ENCODE measurements around the gene TRAF3. TPM values are rescaled to one million over a fixed set of nuclear protein-coding genes. Genes with fewer than 3 reads are reported as not detected.
"Not testable (repeated sequence)": the region's sequence is repeated elsewhere in the genome, so short reads cannot be mapped to it uniquely, and the experiment has no call there.

TRAF3 gene
- total RNA-seq, 1 experiment from 2014 or later: 14.0 TPM

- no peaks in the 10 kb centered on the region for H3K4me1 ChIP-seq
- no peaks in the 10 kb centered on the region for H3K9me3 ChIP-seq (replicated peaks)
- no peak overlapping the region for H3K27ac ChIP-seq
- no peaks in the 10 kb centered on the region for H3K36me3 ChIP-seq
- no peak overlapping the region for H3K4me3 ChIP-seq
- DNase-seq: no peak
- no peaks in the 10 kb centered on the region for H3K27me3 ChIP-seq
Observed at GRCh38 chr14:102920998-102921304, 143.7 kb downstream of the TRAF3 start.

GRCh38 chr14:102922490-102923200, 145.4 kb downstream of the TRAF3 start, which contains the start of gene AMN:
Gene AMN (plus strand): TSS chr14:102922663. CDS start chr14:102922689, 26 bp downstream.
- Histone ChIP-seq H3K4me3 (no peak within 1 kb of the TSS), H3K27me3 (no peaks in the 10 kb centered on the region), H3K27ac (no peak within 1 kb of the TSS), H3K36me3 (no peaks in the 10 kb centered on the region), H3K9me3 (replicated peaks) (no peaks in the 10 kb centered on the region), H3K4me1 (no peaks in the 10 kb centered on the region)
- no peak for DNase-seq

DNA sequence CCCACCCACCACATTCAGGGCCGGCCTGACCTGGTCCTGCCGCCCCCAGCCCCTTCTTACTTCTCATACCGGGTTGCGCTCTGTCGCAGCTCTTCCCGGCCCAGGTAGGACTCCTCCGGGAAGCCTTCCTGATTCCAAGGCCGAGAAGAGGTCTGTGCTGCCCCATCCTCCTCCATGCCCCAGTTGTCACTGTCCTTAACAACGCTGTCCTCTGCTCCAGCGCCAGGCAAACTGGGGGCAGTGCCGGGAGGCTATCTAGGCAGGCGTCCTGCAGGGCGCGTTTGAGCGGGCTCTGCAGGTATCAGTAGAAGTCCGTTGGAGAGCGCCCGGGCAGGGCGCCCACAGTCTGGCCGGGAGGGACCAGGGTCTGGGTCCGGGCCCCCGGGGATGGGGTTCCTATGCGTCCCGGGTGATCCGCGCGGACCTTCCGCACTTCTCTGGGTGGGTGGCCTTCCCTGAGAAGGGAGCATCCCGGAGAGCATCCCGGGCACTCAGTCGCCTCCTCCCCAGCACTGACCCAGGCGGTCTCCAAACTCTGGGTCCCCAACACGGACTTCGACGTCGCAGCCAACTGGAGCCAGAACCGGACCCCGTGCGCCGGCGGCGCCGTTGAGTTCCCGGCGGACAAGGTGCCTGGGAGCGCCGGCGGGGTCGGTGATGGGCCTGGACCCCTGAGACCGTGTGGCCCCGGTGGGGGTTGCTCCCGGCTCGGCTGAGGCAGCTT, 146.1 kb downstream of the TRAF3 start:
- no peak overlapping the region for H3K27ac ChIP-seq
- H3K36me3 ChIP-seq: no peaks in the 10 kb centered on the region
- DNase-seq: no peak
- H3K4me1 ChIP-seq: no peaks in the 10 kb centered on the region
- H3K27me3 ChIP-seq: no peaks in the 10 kb centered on the region
- no peaks in the 10 kb centered on the region for H3K9me3 ChIP-seq (replicated peaks)
- H3K4me3 ChIP-seq: no peak overlapping the region

DNA sequence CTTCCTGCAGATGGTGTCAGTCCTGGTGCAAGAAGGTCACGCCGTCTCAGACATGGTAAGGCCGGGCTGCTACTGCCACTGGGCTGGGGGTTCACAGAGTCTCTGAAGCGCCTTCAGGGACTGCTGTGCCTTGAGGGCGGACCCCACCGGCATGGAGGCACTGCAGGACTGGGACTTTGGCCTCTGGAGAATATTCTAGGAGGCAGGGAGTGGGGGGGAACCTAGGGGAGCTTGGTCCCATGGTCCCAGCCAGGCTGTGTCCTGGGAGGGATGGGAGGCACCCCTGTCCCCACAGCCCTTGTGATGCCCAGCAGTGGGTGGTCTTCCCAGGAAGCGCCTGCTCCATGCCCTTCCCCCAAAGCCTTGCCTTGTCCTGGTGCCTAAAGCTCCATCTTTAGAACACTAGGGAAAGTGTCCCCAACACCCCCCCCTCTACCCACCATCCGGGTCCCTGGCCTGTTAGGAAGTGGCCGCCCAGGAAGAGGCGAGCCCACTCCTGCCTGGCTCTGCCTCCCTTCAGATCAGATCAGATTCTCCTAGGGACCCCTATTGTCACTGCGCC, 146.8 kb downstream of the TRAF3 start:
- H3K27ac ChIP-seq: no peak overlapping the region
- H3K9me3 ChIP-seq (replicated peaks): no peaks in the 10 kb centered on the region
- H3K27me3 ChIP-seq: no peaks in the 10 kb centered on the region
- DNase-seq: no peak
- H3K4me1 ChIP-seq: no peaks in the 10 kb centered on the region
- H3K4me3 ChIP-seq: no peak overlapping the region
- H3K36me3 ChIP-seq: no peaks in the 10 kb centered on the region

DNA sequence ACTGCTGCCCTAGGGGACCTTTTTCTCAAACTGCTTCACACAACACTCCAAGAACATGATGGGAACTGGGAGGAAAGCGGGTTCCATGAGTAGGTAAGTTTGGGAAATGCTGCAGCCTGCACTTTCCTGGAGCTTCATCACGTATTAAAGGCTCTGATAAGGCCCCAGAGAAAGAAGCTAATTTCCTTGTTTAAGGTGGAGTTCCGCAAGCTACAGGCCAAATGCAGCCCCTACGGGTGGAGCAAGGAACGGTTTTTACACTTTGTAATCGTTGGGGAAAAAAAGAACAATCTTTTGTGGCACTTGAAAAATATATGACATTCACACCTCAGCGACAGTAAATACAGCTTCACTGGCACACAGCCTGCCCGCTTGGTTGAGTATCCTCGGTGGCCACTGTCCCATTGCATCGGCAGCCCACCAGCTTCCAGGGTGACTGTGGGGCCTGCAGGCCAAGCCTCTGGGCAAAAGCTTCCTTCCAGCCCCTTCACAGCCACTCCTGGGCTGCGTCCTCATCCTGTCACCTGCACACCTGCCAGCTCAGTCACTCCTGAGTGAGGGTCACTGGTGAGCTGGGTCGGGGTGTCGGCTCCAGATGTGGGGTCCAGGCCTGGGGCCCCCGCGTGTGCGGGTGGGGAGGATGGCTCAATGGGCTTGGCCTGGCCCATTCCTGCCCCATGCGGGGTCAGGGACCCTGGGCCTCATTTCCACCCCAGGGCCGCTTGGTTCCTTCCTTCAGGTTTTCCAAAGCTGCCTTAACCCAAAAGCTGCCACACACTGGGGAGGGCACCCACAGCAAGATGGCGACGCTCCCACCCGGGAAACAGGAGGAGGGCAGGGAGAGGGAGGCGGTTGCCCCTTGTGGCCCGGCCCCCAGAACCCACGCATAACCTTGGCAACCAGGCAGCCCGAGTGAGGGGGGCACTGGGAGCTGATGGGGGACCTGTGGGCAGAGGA, 147.7 kb downstream of the TRAF3 start:
- no peak for DNase-seq
- Histone ChIP-seq H3K27ac (no peak overlapping the region), H3K9me3 (replicated peaks) (no peaks in the 10 kb centered on the region), H3K4me1 (no peaks in the 10 kb centered on the region), H3K27me3 (no peaks in the 10 kb centered on the region), H3K4me3 (no peak overlapping the region), H3K36me3 (no peaks in the 10 kb centered on the region)

GRCh38 chr14:102925646-102926045, 148.4 kb downstream of the TRAF3 start:
- no peak overlapping the region for H3K4me3 ChIP-seq
- H3K36me3 ChIP-seq: no peaks in the 10 kb centered on the region
- no peak for DNase-seq
- no peaks in the 10 kb centered on the region for H3K9me3 ChIP-seq (replicated peaks)
- no peaks in the 10 kb centered on the region for H3K4me1 ChIP-seq
- no peak overlapping the region for H3K27ac ChIP-seq
- H3K27me3 ChIP-seq: no peaks in the 10 kb centered on the region

- Histone ChIP-seq H3K4me1 (no peaks in the 10 kb centered on the region), H3K9me3 (replicated peaks) (no peaks in the 10 kb centered on the region), H3K4me3 (no peak overlapping the region), H3K36me3 (no peaks in the 10 kb centered on the region), H3K27me3 (no peaks in the 10 kb centered on the region), H3K27ac (no peak overlapping the region)
- no peak for DNase-seq
Observed at GRCh38 chr14:102926104-102926503, 148.9 kb downstream of the TRAF3 start.

- H3K27me3 ChIP-seq; H3K4me3 ChIP-seq; H3K4me1 ChIP-seq; H3K9me3 ChIP-seq (replicated peaks); H3K27ac ChIP-seq; DNase-seq; H3K36me3 ChIP-seq: not testable (repeated sequence)
Observed at GRCh38 chr14:102926840-102927239, 149.6 kb downstream of the TRAF3 start.

- Histone ChIP-seq H3K27ac (no peak overlapping the region), H3K36me3 (no peaks in the 10 kb centered on the region), H3K9me3 (replicated peaks) (no peaks in the 10 kb centered on the region), H3K4me1 (no peaks in the 10 kb centered on the region), H3K27me3 (no peaks in the 10 kb centered on the region), H3K4me3 (no peak overlapping the region)
- DNase-seq: no peak
Observed at GRCh38 chr14:102927346-102927877, 150.2 kb downstream of the TRAF3 start.

- Histone ChIP-seq H3K4me3 (no peak overlapping the region), H3K4me1 (no peaks in the 10 kb centered on the region), H3K27me3 (no peaks in the 10 kb centered on the region), H3K27ac (no peak overlapping the region), H3K36me3 (no peaks in the 10 kb centered on the region), H3K9me3 (replicated peaks) (no peaks in the 10 kb centered on the region)
- no peak for DNase-seq
Observed at GRCh38 chr14:102927878-102928411, 150.7 kb downstream of the TRAF3 start.

DNA sequence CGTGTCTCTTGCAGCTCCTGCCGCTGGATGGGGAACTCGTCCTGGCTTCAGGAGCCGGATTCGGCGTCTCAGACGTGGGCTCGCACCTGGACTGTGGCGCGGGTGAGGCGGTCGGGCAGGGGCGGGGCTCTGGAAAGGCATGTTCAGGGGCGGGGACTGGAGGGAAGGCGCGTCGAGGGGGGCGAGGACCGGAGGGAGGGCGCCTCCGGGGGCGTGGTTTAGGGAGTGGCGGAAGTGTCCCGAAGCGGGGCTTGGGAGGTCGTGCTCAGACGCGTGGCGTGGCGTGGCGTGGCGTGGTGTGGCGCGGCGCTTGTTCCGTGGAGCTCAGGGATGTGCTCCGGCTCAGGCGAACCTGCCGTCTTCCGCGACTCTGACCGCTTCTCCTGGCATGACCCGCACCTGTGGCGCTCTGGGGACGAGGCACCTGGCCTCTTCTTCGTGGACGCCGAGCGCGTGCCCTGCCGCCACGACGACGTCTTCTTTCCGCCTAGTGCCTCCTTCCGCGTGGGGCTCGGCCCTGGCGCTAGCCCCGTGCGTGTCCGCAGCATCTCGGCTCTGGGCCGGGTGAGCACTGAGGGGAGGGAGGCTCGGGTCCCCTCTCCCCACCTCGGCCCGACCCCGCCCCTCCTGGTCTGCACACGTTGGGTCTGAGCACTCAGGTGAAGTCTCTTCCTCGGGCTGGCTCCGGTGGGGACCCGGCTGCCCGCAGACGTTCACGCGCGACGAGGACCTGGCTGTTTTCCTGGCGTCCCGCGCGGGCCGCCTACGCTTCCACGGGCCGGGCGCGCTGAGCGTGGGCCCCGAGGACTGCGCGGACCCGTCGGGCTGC, 151.4 kb downstream of the TRAF3 start:
- Histone ChIP-seq H3K27me3 (no peaks in the 10 kb centered on the region), H3K9me3 (replicated peaks) (no peaks in the 10 kb centered on the region), H3K4me3 (no peak overlapping the region), H3K36me3 (no peaks in the 10 kb centered on the region; the same call in 1 of the 2 replicates), H3K27ac (no peak overlapping the region), H3K4me1 (no peaks in the 10 kb centered on the region)
- DNase-seq: no peak

- H3K4me1 ChIP-seq: no peaks in the 10 kb centered on the region
- H3K36me3 ChIP-seq: no peaks in the 10 kb centered on the region; the same call in 1 of the 2 replicates
- no peak for DNase-seq
- no peaks in the 10 kb centered on the region for H3K27me3 ChIP-seq
- no peak overlapping the region for H3K27ac ChIP-seq
- no peaks in the 10 kb centered on the region for H3K9me3 ChIP-seq (replicated peaks)
- no peak overlapping the region for H3K4me3 ChIP-seq
Observed at GRCh38 chr14:102929241-102930137, 152.2 kb downstream of the TRAF3 start.

Measured in SJCRH30 (cell line).